GM18519 (cell line): ENCODE data around the gene EEIG1.
"Not testable (repeated sequence)": the region's sequence is repeated elsewhere in the genome, so short reads cannot be mapped to it uniquely, and the experiment has no call there.

ENCODE experiments used
- ATAC-seq: cut with Tn5 transposase; IDR thresholded peaks from one replicate; pipeline ENCODE4 v1.9.1; 2021; ENCODE audit warnings: mild to moderate bottlenecking, moderate library complexity; ENCODE audit not compliant: unreplicated experiment, low FRiP score

The EEIG1 gene

GRCh38 chr9:127980706-127981558 lies at the start of gene EEIG1:
Gene EEIG1, minus strand, starts transcription at chr9:127980989. Its CDS starts 852 bp downstream, at chr9:127980137.
- peak; percentile 48 for ATAC-seq

DNA sequence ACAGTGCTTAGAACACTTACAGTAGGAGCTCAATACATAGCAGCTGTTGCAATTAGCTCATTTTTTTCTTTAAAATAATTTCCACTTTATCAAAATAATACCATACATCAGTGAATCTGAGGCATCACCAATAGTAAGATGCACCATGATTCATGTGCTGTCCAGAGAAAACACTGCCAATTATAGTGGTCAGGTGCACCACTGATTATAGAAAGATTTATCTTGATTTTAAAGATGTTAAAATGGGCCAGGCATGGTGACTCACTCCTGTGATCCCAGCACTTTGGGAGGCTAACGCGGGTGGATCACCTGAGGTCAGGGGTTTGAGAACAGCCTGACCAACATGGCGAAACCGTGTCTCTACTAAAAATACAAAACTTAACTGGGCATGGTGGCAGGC lies 46.9 kb upstream of the EEIG1 start:
- no peak for ATAC-seq

GRCh38 chr9:128026773-128027541 lies 46.2 kb upstream of the EEIG1 start:
- no peak for ATAC-seq

DNA sequence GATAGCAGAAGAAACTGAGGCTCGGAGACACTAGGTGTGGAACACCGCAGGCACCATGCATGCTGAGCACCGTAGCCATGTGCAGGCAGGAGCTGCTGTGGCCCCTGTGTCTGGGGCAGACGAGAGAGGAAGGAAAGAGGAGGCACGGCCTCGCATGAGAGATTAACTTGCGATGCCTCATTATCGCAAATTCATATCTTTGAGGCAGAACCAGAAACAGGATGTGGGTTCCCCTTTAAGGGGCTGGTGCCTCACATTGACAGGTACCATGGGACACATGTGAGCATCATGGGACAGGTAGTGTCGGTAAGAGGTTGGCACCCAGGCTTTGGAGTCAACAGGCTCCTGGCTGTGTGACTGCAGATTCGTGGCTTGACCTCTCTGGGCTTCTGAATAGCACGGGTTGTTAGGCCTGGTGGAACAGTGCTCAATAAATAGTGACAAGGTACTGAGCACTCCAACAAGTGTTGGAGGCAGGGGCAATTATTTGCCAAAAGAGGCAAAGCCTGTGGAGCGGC lies 45.5 kb upstream of the EEIG1 start:
- ATAC-seq: no peak

DNA sequence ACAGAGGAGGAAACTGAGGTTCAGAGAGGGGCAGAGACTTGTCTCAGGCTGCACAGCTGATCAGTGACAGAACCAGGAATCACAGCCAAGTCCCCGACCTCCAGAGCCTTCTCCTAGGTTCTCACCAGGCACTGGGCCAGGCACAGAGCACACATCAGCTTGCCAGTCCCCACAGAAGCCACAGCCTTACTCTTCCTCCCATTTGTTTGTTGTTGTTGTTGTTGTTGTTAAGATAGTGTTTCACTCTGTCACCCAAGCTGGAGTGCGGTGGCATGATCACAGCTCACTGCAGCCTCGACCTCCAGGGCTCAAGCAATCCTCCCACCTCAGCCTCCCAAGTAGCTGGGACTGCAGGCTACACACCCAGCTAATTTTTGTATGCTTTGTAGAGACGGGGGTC lies 44.9 kb upstream of the EEIG1 start:
- no peak for ATAC-seq

- ATAC-seq: no peak
Measured at GRCh38 chr9:128024761-128025308, 44.0 kb upstream of the EEIG1 start.

DNA sequence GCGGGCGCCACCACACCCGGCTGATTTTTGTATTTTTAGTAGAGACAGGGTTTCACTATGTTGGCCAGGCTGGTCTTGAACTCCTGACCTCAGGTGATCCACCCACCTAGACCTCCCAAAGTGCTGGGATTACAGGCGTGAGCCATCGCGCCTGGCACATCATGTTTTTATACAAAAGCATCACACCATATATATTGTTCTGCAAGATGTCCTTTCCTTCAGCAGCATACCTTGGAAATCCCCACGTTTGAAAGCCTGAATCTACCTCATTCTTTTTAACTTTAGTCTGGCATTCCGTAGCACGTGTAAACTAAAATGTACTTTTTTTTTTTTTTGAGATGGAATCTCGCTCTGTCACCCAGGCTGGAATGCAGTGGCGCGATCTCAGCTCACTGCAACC lies 42.9 kb upstream of the EEIG1 start:
- ATAC-seq: not testable (repeated sequence)

DNA sequence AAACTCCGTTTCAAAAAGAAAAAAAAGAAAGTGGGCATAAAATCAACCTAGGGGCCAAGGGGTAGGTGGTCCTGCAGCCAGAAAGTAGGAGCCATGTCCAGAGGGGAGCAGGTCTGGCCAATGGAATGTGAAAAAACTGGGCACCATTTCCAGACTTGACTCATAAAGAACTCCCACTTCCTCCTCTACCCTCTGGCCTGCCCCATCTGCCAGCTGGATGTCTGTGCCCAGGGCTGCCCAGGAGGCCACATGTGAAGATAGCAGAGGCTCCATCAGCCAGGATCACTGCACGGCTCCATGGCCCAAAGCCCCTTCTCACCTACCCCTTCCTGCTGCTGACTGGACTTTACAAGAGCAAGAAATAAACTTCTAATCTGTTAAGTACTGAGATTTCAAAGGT lies 42.1 kb upstream of the EEIG1 start:
- ATAC-seq: no peak

DNA sequence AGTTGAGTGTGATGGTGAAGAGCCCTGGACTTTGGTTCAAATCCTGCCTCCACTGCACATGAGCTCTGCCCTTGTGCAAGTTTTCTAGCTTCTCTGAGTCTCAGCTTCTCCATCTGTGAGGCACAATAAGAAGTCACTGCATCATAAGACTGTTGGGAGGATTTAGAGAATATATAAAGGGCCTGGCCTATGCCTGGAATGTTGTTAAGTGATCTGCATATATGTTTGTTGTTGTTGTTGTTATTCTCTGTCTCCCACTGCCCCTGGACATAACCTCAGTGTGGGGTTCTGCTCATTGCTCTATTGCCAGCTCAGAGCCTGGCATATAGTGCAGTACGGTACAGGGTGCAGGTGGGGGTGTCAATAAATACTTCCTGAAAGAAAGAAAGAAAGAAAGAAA lies 40.3 kb upstream of the EEIG1 start:
- no peak for ATAC-seq

GRCh38 chr9:128020692-128021091 lies 39.9 kb upstream of the EEIG1 start:
- ATAC-seq: no peak

GRCh38 chr9:128015696-128016095 lies 34.9 kb upstream of the EEIG1 start:
- ATAC-seq: no peak

DNA sequence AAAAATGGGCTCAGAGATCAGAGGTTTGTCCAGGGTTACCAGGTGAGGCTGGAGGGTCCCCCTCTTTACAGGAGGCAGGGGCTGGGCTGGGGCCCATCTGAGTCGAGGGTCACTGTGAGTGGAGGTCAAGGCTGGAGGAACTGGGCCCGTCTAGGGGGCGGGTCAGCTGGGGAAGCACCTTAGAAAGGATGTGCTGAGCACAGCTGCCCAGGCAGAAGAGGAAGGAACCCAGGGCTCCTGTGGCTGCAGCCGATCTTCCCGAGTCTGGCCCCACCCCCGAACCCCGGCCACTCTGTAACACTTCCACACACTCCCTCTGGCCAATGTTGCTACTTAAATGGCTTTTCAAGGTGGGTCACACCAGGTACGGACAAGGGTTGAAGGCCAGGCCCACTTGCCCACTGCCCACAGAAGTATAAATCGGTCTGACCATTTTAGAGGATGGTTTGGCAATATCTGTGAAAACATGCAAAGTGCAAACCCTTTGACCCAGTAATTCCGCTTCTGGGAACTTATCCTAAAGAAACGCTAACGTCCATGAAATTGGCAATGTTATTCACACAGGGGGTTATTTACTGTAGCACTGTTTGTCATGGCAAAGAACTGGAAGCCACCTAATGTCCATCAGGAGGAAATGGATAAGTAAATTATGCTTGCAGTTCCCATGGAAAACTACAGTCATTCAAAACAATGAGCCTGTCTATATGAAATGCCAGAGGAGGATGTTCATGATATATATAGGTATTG lies 30.5 kb upstream of the EEIG1 start:
- ATAC-seq: no peak

GRCh38 chr9:128009639-128010038 lies 28.9 kb upstream of the EEIG1 start:
- ATAC-seq: no peak

DNA sequence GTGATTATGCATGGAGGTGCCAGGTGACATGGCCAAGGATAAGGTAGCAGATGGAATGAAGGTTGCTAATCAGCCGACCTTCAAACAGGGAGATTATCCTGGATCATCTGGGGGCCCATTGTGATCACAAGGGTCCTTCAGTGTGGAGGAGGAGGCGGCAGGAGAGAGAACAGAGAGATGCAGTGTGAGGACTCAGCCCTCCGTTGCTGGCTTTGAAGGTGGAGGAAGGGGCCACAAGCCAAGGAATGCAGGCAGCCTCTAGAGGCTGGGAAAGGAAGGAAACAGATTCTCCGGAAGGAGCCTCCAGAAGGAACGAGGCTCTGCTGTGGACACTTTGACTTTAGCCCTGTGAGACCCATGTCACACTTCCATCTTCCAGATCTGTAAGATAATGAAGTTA lies 27.4 kb upstream of the EEIG1 start:
- ATAC-seq: no peak

DNA sequence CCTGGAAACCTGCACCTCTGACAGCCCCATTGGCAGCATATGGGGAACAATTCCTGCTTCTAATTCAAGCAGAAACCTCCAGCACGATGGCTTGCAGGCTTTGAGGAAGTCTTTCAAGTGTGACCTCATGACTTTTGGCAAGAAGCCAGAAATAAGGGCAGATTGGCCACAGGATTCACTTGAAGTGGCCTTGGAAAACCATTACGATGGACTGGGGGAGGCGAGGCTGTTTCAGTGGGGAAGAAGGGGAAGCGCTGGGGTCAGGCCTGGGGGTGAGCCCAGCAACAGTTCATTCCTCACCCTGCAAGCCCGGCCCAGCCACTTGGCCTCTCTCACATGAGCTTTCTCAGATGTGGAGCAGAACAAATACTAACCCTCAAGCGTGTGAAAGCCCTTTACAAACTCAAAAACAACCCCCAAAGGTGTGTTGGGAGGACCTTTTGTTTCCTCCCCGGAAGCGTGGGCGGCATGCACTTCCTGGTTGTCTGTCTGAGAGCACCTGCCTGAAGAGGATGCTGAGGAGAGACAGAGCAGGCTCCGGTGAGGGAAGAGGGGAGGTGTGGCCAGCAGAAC lies 26.9 kb upstream of the EEIG1 start:
- no peak for ATAC-seq

GRCh38 chr9:128006332-128006996 lies 25.7 kb upstream of the EEIG1 start:
- no peak for ATAC-seq

GRCh38 chr9:128005923-128006322 lies 25.1 kb upstream of the EEIG1 start:
- ATAC-seq: no peak

DNA sequence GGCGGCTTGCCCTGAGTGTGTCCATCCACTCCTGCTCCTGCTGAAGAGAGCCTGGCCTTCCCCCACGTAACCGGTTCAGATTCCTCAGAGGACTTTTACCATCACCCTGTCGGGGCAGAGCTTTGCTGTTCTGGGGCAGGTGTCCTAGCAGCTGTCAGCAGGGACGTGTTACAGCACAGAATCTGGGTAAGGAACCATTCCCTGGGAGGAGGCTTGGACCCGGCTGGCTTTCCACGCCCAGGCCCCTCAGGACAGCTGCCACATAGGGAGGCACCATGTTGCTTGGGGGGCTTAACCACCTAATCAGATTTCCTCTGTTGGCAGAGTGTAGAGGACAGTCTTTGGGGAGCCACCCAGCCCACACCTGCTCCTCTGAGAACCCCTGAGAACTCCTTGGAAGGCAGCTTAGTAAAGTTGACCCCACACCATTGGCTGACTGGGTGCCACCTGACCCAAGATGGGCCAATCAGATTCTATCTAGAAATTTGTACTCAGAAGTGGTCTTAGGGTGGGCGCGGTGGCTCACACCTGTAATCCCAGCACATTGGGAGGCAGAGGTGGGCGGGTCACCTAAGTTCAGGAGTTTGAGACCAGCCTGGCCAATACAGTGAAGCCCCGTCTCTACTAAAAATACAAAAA lies 23.3 kb upstream of the EEIG1 start:
- ATAC-seq: no peak

DNA sequence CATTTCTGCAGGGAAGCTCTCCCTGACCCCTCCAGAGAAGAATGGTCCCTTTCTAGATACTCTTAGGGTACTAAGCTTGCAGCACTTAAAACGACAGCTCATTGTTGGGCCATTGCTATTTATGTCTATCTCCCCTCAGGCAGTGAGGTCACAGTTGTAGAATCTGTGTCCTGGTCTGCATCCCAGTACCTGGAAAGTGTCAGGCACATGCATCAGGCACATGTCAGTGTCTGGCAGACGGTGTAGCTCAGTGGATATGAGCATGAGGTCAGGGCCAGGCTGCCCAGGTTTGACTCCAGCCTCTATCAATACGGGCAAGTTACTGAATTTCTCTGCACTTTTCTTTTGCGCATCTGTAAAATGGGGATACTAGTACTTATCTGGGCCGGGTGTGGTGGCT lies 22.2 kb upstream of the EEIG1 start:
- no peak for ATAC-seq
